Prostate gland (tissue), 2 donors: ENCODE results near the gene CRB2.

Experiments
- POLR2A ChIP-seq: fragments of 450-650 bp; IDR thresholded peaks from one replicate; pipeline ENCODE4 v1.6.1; 2016; ENCODE audit warnings: antibody characterized with exemption, mild to moderate bottlenecking
- POLR2AphosphoS5 ChIP-seq: sonication (generic); formaldehyde crosslinking; IDR thresholded peaks from one replicate; pipeline ENCODE4 v1.6.1; 2017; ENCODE audit warnings: antibody characterized with exemption
- TF ChIP-seq, protein P1 (sequence below), 4 experiments: fragments of 200-600 bp in 2 of 4; fragments of 450-650 bp in 2 of 4; sonication (generic) in 2 of 4; IDR thresholded peaks; 1 replicate in 3 of 4; 2 replicates in 1 of 4; pipeline ENCODE4 v1.5.1; 2016 to 2019; ENCODE audit warnings: antibody characterized with exemption in 4 of 4, mild to moderate bottlenecking in 2 of 4, moderate library complexity in 2 of 4

DNA sequence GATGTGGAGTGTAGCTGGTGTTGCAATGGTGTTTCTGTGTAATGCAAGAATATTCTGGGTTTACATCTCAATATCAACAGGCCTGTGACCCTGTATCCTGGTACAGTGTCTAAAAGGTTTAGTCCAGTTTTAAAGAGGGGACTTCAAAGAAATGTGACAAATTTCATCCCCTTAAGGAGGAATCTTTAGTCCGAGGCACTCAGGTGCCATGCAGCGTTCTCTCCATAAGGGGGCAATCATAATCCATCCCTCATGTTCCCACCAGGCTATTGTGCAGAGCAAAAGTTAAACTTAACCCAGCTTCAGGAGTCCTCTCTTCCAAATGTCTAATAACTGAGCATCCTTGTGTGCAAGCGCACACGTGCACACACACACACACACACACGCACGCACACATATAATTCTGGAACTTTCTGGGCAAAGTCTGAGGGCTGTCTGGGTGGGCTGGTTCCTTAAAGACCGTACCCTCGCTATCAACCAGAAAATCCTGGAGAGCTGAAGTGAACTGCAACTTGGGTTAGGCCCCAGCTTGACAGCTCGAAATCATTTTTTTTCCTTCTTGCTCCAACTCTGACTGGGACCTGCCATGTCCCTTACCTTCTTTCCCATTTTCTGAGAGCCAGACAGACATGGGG is 46.0 kb downstream of the CRB2 start:
- TF ChIP-seq, protein P1, sequence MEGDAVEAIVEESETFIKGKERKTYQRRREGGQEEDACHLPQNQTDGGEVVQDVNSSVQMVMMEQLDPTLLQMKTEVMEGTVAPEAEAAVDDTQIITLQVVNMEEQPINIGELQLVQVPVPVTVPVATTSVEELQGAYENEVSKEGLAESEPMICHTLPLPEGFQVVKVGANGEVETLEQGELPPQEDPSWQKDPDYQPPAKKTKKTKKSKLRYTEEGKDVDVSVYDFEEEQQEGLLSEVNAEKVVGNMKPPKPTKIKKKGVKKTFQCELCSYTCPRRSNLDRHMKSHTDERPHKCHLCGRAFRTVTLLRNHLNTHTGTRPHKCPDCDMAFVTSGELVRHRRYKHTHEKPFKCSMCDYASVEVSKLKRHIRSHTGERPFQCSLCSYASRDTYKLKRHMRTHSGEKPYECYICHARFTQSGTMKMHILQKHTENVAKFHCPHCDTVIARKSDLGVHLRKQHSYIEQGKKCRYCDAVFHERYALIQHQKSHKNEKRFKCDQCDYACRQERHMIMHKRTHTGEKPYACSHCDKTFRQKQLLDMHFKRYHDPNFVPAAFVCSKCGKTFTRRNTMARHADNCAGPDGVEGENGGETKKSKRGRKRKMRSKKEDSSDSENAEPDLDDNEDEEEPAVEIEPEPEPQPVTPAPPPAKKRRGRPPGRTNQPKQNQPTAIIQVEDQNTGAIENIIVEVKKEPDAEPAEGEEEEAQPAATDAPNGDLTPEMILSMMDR (IDR thresholded peaks at IDR 0.05): peak in 3 of 4 experiments; percentile 37 to 60 (median 57)
- no peak for TF ChIP-seq POLR2A
- no peak for TF ChIP-seq POLR2AphosphoS5
